Hematopoietic multipotent progenitor cell treated with erythropoietin and hydrocortisone succinate and interleukin-3 and kit ligand, for 17 days (in vitro differentiated cells): ENCODE measurements around the gene AIRE.
"Not testable (repeated sequence)": the region's sequence is repeated elsewhere in the genome, so short reads cannot be mapped to it uniquely, and the experiment has no call there.

ENCODE experiments used
- DNase-seq: peaks from one replicate; pipeline ENCODE4 v3.0.0-alpha.2; 2015; ENCODE audit warnings: low spot score

The AIRE gene

GRCh38 chr21:44291936-44292811, 6.5 kb downstream of the AIRE start:
- no peak for DNase-seq

- no peak for DNase-seq
Observed at GRCh38 chr21:44292812-44293195, 7.1 kb downstream of the AIRE start.

GRCh38 chr21:44293551-44294231, 8.0 kb downstream of the AIRE start:
- no peak for DNase-seq

- no peak for DNase-seq
Observed at GRCh38 chr21:44294391-44295162, 8.9 kb downstream of the AIRE start.

- DNase-seq: no peak
Observed at GRCh38 chr21:44295163-44295573, 9.5 kb downstream of the AIRE start.

- DNase-seq: no peak
Observed at GRCh38 chr21:44295646-44296045, 10.0 kb downstream of the AIRE start.

GRCh38 chr21:44296103-44296519, 10.4 kb downstream of the AIRE start:
- DNase-seq: no peak

GRCh38 chr21:44296916-44297315, 11.2 kb downstream of the AIRE start:
- no peak for DNase-seq

GRCh38 chr21:44297525-44298290, 12.0 kb downstream of the AIRE start:
- DNase-seq: peak; percentile 15

GRCh38 chr21:44298301-44298700, 12.6 kb downstream of the AIRE start:
- DNase-seq: no peak

GRCh38 chr21:44299085-44299457, 13.4 kb downstream of the AIRE start:
- DNase-seq: no peak

- peak; percentile 20 for DNase-seq
Observed at GRCh38 chr21:44299458-44300261, 14.0 kb downstream of the AIRE start, which contains the start of gene PFKL. PFKL (plus strand) TSS chr21:44300053; CDS start chr21:44300106, 53 bp downstream.

GRCh38 chr21:44300262-44300959, 14.7 kb downstream of the AIRE start:
- DNase-seq: peak; percentile 12

GRCh38 chr21:44301141-44301540, 15.5 kb downstream of the AIRE start:
- DNase-seq: no peak

GRCh38 chr21:44301961-44302406, 16.3 kb downstream of the AIRE start:
- no peak for DNase-seq

GRCh38 chr21:44302573-44303401, 17.1 kb downstream of the AIRE start:
- not testable (repeated sequence) for DNase-seq

- DNase-seq: no peak
Observed at GRCh38 chr21:44303490-44303981, 17.9 kb downstream of the AIRE start.

GRCh38 chr21:44304011-44304616, 18.4 kb downstream of the AIRE start:
- DNase-seq: no peak

GRCh38 chr21:44304877-44305293, 19.2 kb downstream of the AIRE start:
- no peak for DNase-seq
